Colon (tissue), 2 donors: ENCODE results near the gene TSC22D2.

ENCODE experiments used
- FAIRE-seq: peaks from 2 replicates; lab custom pipeline; 2012; peaks lifted over from hg19 to GRCh38; lab: Jason Lieb, UNC
- donor health status: control.
- donor health status: control.

Gene TSC22D2

GRCh38 chr3:150385296-150386242, 22.5 kb upstream of the TSC22D2 start:
- no peak for FAIRE-seq

- FAIRE-seq = no peak
Observed at GRCh38 chr3:150388498-150389418, 19.3 kb upstream of the TSC22D2 start.

GRCh38 chr3:150390087-150390486, 18.0 kb upstream of the TSC22D2 start:
- FAIRE-seq = no peak

GRCh38 chr3:150391161-150391560, 16.9 kb upstream of the TSC22D2 start:
- FAIRE-seq = no peak

- no peak for FAIRE-seq
Observed at GRCh38 chr3:150393745-150394144, 14.4 kb upstream of the TSC22D2 start.

- no peak for FAIRE-seq
Observed at GRCh38 chr3:150394606-150395005, 13.5 kb upstream of the TSC22D2 start.

GRCh38 chr3:150396491-150396890, 11.6 kb upstream of the TSC22D2 start:
- no peak for FAIRE-seq

- no peak for FAIRE-seq
Observed at GRCh38 chr3:150396956-150397550, 11.0 kb upstream of the TSC22D2 start.

- no peak for FAIRE-seq
Observed at GRCh38 chr3:150399060-150399459, 9.0 kb upstream of the TSC22D2 start.

GRCh38 chr3:150401285-150401684, 6.8 kb upstream of the TSC22D2 start:
- no peak for FAIRE-seq

- no peak for FAIRE-seq
Observed at GRCh38 chr3:150402217-150402616, 5.9 kb upstream of the TSC22D2 start.

- no peak for FAIRE-seq
Observed at GRCh38 chr3:150404023-150404422, 4.1 kb upstream of the TSC22D2 start.

- FAIRE-seq = no peak
Observed at GRCh38 chr3:150407051-150407807, 869 bp upstream of the TSC22D2 start.

- no peak for FAIRE-seq
Observed at GRCh38 chr3:150407808-150408220, 284 bp upstream of the TSC22D2 start.

- no peak for FAIRE-seq
Observed at GRCh38 chr3:150409125-150409511, 1.0 kb downstream of the TSC22D2 start.

GRCh38 chr3:150409512-150410310, 1.6 kb downstream of the TSC22D2 start:
- FAIRE-seq = no peak

GRCh38 chr3:150410311-150411105, 2.4 kb downstream of the TSC22D2 start:
- FAIRE-seq = no peak

- no peak for FAIRE-seq
Observed at GRCh38 chr3:150411106-150411460, 3.0 kb downstream of the TSC22D2 start.

- FAIRE-seq = no peak
Observed at GRCh38 chr3:150411546-150411945, 3.4 kb downstream of the TSC22D2 start.

GRCh38 chr3:150411976-150412375, 3.9 kb downstream of the TSC22D2 start:
- FAIRE-seq = no peak
